HG03066 (cell line): ENCODE data around the gene SELENON.
A peak's percentile ranks its signal among the peaks of the same experiment; 100 is the strongest.

Source experiments
- ATAC-seq: cut with Tn5 transposase; IDR thresholded peaks from one replicate; pipeline ENCODE4 v1.9.1; 2021; ENCODE audit warnings: low read depth; ENCODE audit not compliant: unreplicated experiment

Gene SELENON

GRCh38 chr1:25787760-25788166 is 12.2 kb upstream of the SELENON start:
- ATAC-seq, result no peak

- no peak for ATAC-seq
Measured at GRCh38 chr1:25790472-25790871, 9.5 kb upstream of the SELENON start.

- no peak for ATAC-seq
Measured at GRCh38 chr1:25792115-25792514, 7.9 kb upstream of the SELENON start.

GRCh38 chr1:25793585-25794170 is 6.3 kb upstream of the SELENON start:
- no peak for ATAC-seq

GRCh38 chr1:25794325-25794724 is 5.7 kb upstream of the SELENON start:
- no peak for ATAC-seq

- no peak for ATAC-seq
Measured at GRCh38 chr1:25795211-25795610, 4.8 kb upstream of the SELENON start.

- no peak for ATAC-seq
Measured at GRCh38 chr1:25795946-25796810, 3.8 kb upstream of the SELENON start.

GRCh38 chr1:25796811-25797458 is 3.1 kb upstream of the SELENON start:
- ATAC-seq, result no peak

GRCh38 chr1:25797939-25798338 is 2.1 kb upstream of the SELENON start:
- no peak for ATAC-seq

- no peak for ATAC-seq
Measured at GRCh38 chr1:25798666-25799351, 1.2 kb upstream of the SELENON start.

GRCh38 chr1:25799352-25799934 is 550 bp upstream of the SELENON start:
- no peak for ATAC-seq

GRCh38 chr1:25800703-25801377 is 847 bp downstream of the SELENON start:
- no peak for ATAC-seq

- ATAC-seq, result peak; percentile 46
Measured at GRCh38 chr1:25802915-25803314, 2.9 kb downstream of the SELENON start.

GRCh38 chr1:25803368-25803767 is 3.4 kb downstream of the SELENON start:
- ATAC-seq, result no peak

GRCh38 chr1:25804244-25804963 is 4.4 kb downstream of the SELENON start:
- ATAC-seq, result peak; percentile 55

GRCh38 chr1:25804964-25805862 is 5.2 kb downstream of the SELENON start:
- ATAC-seq, result no peak

- no peak for ATAC-seq
Measured at GRCh38 chr1:25805863-25806225, 5.9 kb downstream of the SELENON start.

- ATAC-seq, result no peak
Measured at GRCh38 chr1:25806418-25806817, 6.4 kb downstream of the SELENON start.
